H1 (cell line): Measurements from ENCODE around the gene ZDHHC3. TPM values are rescaled to one million over a fixed set of nuclear protein-coding genes. Genes with fewer than 3 reads are reported as not detected.

ENCODE experiments used
- CHD7 ChIP-seq: fragments of 300-600 bp; sonication (generic); IDR thresholded peaks from 2 replicates; pipeline ENCODE4 v1.7.1; 2012; ENCODE audit warnings: low read length, moderate library complexity, mild to moderate bottlenecking, inconsistent platforms; ENCODE audit not compliant: insufficient replicate concordance
- polyA plus RNA-seq, 7 experiments: library from polyadenylated mRNA; depleted of rRNA in 3 of 7; stranded (reverse) in 5 of 7; unstranded in 2 of 7; fragments of >200 nt in 5 of 7; fragments of 200-250 nt in 2 of 7; gene quantifications; 1 replicate in 5 of 7; 2 replicates in 1 of 7; 4 replicates in 1 of 7; pipeline versions ENCODE4 v1.2.1 to v1.2.3, GENCODE V29; 2011 to 2013; ENCODE audit warnings: missing spikeins in 2 of 7, mixed read lengths in 2 of 7
- total RNA-seq: library from RNA; stranded (reverse); fragmentation: NEBNext Ultra II Directional; extraction: Animal tissue kit (Norgen Biotek cat#: 25700); gene quantifications from 2 replicates; pipeline ENCODE4 v1.2.1, GENCODE V29; 2021

The ZDHHC3 gene
- total and polyA plus RNA-seq, 2 of the 8 experiments (the other 6 are each of a cell fraction or from before 2014, with no cell fraction given) = 77.4 to 88.7 TPM

GRCh38 chr3:44930911-44931310 lies 45.1 kb downstream of the ZDHHC3 start (continued):
- TF ChIP-seq CHD7 = no peak
